ENCODE data around the gene NRIP3.
A peak's percentile ranks its signal among the peaks of the same experiment; 100 is the strongest.
"Not testable (repeated sequence)": the region's sequence is repeated elsewhere in the genome, so short reads cannot be mapped to it uniquely, and the experiment has no call there.

NRIP3 gene

GRCh38 chr11:8967184-8967583 lies 36.6 kb downstream of the NRIP3 start:
- no peak for DNase-seq

DNA sequence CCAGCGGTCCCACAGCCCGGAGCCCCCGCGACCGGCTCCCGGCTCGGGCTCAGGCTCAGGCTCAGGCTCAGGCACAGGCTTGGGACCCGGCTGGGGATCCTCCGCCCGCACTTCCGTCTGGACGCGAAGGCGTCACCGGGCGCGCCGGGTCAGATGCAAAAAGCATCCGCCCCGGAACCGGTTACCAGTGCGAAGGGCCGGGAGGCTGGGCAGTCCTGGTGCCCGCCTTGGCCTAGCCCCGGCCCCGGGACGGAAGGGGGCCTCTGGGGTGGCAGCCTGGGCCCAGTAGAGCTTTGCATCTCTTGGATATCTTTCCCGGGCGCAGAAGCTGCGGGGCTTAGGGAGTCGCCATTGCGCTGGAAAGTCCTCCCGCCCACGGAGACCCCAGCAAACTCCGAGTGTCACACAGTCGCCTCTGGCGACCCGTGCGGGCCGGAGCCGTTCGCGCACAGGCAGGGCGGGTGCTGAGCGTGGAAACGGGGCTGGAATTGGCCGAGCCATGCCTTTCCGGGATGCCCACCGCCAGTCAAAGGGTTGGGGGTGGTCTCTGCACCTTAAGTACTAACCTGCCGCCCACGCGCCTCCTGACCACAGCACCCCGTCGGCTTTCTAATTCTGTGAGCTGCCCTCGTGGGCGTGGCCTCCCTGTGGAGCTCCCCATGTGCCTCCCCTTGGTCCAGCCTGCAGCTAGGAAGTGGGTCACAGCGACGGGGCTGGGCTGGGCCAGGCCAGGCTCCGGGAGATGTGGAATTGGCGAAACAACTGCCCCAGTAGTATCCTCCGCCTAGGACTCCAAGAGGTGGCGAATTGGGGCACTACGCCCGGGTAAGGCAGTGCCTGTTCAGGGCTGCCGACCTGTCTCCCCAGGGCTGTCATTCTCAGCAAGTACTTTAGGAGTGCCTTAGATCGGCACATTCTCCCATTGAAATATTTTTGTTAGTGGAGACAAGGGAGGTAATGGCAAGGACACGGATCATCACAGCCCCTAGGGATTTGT lies 39.2 kb downstream of the NRIP3 start, which contains the start of gene TMEM9B:
Gene TMEM9B, minus strand, starts transcription at position 119 of the 997 bp plus-strand sequence. CDS start 129 bp downstream, outside the sequence.
- DNase-seq = peak; percentile 89

GRCh38 chr11:8963569-8964323 lies 40.1 kb downstream of the NRIP3 start:
- DNase-seq = peak; percentile 80 to 87

GRCh38 chr11:8962841-8963240 lies 41.0 kb downstream of the NRIP3 start:
- DNase-seq = no peak

DNA sequence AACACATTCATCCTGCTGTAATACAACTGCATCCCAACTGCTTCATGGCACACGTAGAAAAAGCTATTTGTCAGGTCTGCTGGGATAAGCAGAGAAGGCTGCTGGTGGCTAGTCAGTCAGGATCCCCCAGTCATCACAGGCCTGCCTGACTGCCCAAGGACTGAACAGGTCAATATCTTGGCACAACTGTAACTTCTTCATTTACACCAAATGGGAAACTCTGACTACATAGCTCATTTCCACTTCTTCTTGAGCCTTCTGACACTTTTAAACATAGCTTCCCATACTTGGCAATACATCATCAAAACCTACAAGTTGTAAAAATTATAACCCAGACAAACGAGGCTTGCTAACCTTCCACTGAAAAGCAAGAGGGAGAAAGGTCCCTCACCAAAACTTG lies 42.4 kb downstream of the NRIP3 start:
- DNase-seq = no peak

DNA sequence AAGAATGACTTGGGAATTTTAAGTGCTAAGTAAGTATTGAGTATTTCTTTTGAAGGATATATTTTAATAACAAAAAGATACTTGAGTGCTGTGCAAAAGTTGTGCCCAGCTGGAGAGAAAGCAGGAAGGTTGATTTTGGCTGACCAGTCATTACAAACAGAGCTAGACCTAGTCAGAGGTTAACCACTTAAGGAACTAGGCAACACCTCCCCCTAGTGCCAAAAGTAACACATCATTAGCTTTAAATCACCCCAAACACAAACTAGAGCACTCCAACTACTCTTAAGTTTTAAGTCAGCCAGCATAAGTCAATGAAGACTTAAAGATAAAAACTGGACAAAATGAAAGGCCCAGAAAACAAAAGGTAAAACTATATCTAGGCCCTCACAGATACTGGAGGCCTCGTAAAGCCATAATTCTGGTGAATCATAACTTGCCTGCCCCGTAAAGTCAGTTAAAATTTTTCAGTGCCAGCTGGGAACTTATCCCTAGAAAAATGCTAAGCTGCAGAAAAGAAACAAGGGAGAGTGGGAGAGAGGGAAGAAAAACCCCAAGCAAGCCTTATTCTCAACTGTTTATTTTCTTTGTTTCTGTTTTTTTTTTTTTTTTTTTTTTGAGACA lies 44.1 kb downstream of the NRIP3 start:
- no peak for DNase-seq

DNA sequence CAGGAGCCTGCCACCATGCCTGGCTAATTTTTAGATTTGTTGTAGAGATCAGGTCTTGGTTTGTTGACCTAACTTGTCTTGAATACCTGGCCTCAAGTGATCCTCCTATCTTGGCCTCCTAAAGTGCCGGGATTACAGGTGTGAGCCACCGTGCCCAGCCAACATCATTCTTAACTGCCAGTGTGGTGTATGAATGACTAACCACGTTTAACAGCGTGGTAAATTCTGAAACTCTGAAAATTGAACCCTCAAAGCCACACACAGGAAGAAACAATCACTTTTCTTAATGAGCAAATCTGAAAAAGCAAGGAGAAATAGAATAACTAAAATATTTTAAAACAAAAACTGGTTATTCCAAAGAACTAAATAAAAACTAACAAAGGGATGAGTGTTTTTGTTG lies 46.9 kb downstream of the NRIP3 start:
- peak in 1 of 2 experiments; percentile 15 for DNase-seq

- no peak for DNase-seq
Observed at GRCh38 chr11:8948886-8949285, 54.9 kb downstream of the NRIP3 start.

DNA sequence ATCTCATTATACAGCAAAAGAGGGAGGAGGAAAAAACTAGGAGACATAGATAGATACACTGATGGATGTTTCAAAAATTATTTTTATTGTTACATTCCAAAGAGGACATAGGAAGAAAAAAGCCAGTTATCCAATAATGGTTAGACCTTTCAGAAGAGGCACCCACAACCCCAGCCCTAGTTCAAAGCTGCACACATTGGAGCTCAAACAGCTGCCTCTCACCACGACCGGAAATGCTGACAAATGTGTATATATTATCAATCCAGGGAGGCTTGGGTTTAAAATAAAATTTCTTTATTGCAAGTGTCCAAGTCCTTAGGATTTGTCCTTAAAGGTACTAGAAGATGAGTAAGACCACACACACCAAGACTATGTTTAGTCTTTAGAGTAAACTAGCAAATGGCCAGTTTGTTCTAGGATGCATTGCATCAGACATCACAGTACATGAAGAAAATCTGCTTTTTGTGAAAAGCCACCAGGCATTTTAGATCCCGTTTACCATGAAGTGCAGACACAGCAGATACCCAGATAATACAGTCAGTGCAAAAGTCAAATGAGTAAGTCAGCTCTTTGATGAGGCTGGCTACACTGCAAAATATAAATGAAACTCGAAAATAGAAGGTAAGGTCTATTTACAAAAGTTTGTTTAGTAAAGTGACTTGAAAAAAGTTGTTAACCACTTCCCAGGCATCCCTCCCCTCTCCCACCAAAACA lies 56.4 kb downstream of the NRIP3 start:
- no peak for DNase-seq

GRCh38 chr11:8942518-8943066 lies 61.2 kb downstream of the NRIP3 start, which contains the start of gene ASCL3:
TSS of gene ASCL3 (minus strand) at chr11:8943016. CDS start at chr11:8938161, 4,855 bp downstream.
- no peak for DNase-seq

GRCh38 chr11:8941341-8942103 lies 62.3 kb downstream of the NRIP3 start:
- no peak for DNase-seq

GRCh38 chr11:8937659-8938058 lies 66.1 kb downstream of the NRIP3 start:
- no peak for DNase-seq

GRCh38 chr11:8937159-8937558 lies 66.6 kb downstream of the NRIP3 start:
- no peak for DNase-seq

GRCh38 chr11:8935789-8936188 lies 68.0 kb downstream of the NRIP3 start:
- DNase-seq = not testable (repeated sequence)

DNA sequence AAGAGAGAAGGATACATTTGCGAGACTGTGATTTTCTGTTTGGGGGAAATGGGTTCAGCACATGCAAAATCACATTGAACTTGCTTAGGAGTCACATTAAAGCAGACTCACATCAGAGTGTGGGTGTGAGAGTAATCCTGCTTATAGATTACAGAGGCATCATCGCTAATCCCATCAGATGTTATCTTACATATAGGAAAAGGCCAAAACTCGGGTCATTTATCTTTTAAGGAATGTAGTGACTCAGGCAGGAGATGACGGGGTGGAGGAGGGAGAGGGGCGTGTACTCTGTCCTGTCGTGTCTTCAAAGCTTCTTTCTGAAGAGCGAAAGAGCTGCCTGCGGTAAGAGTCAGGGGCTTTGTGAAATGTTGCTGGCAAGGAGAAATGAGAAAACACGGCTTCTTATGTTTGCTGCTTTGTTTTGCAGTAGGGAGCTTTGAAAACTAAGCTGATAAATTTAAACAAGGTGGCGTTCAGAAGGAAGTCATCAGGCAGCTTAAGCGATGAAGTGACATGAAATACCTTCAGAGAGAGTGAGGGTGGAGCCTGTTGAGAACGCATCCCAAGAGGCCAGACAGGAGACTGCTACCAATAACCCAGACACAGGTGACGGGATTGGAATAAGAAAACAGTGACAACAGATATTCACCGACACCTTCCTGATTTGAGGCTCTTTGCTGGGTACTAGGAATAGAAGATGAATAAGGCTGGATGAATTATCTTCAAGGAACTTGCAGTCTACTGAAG lies 68.9 kb downstream of the NRIP3 start:
- no peak for DNase-seq

DNA sequence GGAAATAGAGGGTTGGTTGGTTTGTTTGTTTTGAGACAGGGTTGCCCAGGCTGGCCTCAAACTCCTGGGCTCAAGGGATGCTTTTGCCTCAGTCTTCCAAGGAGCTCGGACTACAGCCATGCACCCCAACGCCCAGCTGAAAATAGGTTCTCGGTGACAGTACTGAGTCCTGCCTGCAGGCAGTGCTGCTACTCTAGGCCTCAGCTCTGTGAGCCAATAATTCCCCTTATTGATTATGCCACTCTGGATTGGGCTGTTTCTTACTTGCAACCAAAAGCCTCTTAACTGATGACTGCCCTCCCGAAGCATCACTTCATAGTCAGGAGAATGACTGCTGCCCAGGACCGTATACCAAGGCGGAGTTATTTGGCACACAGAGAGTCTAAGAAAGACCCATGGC lies 69.9 kb downstream of the NRIP3 start:
- no peak for DNase-seq

DNA sequence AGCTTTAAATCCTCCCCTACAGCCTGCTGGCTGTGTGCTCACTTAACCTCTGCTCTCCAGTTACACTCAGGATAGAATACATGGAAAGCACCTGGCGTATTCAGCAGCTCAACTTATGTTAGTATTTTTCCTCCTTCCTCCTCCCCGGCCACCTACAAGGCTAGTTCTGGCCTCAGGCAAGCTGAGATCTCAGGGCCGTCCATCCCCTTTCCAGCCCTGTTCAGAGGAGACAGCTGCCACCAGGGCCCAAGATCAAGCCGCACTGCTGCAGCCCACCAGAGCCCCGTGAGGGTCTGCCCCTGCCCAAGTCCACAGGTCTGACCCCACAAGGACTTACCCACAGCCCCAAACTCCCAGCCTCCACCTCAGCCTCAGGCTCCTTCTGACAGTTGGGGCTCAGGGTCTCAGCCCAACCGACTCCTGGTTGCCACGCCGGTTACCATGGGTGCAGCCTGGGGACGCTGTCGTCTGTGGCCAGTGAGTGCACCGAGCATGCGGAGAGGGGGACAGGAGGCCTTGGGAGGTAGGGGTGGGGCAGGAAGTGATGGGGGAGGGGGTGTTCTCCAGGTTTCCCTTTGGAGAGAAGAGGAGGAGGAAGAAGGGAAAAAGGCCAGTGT lies 71.1 kb downstream of the NRIP3 start, which contains the start of gene C11orf16:
Gene C11orf16, minus strand, starts transcription at position 384 of the 617 bp plus-strand sequence. CDS start 639 bp downstream, outside the sequence.
- DNase-seq = no peak
